ENCODE results near the gene PPP3R2.

Gene PPP3R2

DNA sequence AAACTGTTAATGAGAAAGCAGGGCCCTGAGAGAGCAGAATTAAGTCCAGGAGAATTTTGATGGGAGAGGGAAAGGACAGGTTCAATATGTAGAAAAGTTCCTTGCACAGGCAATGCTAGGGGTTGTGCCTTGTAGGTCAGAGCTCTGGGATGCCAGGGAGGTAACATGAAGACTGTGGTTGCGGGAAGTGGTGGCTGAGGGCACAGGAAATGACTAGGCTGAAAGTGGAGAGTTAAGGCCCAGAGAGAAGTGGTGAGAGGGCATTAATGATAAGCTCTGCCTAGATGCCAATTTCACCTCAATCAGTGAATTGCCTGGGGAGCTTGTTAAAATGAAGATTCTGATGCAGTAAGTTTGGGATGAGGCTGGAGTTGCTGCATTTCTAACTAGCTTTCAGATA lies 31.5 kb upstream of the PPP3R2 start:
- no peaks in the 10 kb centered on the region for H3K36me3 ChIP-seq (ENCODE audit: low read depth)
- ATAC-seq (ENCODE audit: low read depth) = no peak
- H3K9me3 ChIP-seq (ENCODE audit: severe bottlenecking) = no peaks in the 10 kb centered on the region
- H3K4me3 ChIP-seq (ENCODE audit: severe bottlenecking) = no peak overlapping the region
- TF ChIP-seq, protein P1, sequence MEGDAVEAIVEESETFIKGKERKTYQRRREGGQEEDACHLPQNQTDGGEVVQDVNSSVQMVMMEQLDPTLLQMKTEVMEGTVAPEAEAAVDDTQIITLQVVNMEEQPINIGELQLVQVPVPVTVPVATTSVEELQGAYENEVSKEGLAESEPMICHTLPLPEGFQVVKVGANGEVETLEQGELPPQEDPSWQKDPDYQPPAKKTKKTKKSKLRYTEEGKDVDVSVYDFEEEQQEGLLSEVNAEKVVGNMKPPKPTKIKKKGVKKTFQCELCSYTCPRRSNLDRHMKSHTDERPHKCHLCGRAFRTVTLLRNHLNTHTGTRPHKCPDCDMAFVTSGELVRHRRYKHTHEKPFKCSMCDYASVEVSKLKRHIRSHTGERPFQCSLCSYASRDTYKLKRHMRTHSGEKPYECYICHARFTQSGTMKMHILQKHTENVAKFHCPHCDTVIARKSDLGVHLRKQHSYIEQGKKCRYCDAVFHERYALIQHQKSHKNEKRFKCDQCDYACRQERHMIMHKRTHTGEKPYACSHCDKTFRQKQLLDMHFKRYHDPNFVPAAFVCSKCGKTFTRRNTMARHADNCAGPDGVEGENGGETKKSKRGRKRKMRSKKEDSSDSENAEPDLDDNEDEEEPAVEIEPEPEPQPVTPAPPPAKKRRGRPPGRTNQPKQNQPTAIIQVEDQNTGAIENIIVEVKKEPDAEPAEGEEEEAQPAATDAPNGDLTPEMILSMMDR (IDR thresholded peaks at IDR 0.05; ENCODE audit: poor library complexity, severe bottlenecking) = no peak
- no peak for DNase-seq (ENCODE audit: low spot score)
- H3K27ac ChIP-seq (ENCODE audit: poor library complexity, severe bottlenecking) = no peak overlapping the region
- H3K27me3 ChIP-seq (ENCODE audit: insufficient read depth, poor library complexity, severe bottlenecking) = peaks cover 5% of the 10 kb centered on the region
- H3K4me1 ChIP-seq (ENCODE audit: insufficient read depth, poor library complexity, severe bottlenecking) = no peaks in the 10 kb centered on the region

DNA sequence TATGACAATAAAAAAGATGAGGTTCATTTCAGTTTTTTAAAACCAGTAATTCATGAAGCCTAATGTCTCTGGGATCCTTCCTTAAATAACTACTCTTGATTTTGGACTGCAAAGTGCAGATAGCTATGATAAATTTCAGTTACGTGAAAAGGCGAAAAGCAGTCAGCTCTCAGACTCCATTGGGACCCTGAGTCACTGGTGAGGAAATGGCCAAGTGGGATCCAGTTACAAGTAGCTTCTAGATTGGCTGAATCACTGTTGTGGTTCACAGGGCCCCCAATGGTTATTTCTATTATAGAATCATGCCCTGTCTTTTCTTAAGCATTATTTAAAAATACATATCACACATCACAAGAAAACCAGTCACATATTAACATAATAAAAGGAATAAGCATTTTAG lies 31.1 kb upstream of the PPP3R2 start:
- H3K27me3 ChIP-seq (ENCODE audit: insufficient read depth, poor library complexity, severe bottlenecking) = peaks cover 5% of the 10 kb centered on the region
- no peaks in the 10 kb centered on the region for H3K4me1 ChIP-seq (ENCODE audit: insufficient read depth, poor library complexity, severe bottlenecking)
- H3K4me3 ChIP-seq (ENCODE audit: severe bottlenecking) = no peak overlapping the region
- H3K9me3 ChIP-seq (ENCODE audit: severe bottlenecking) = no peaks in the 10 kb centered on the region
- H3K27ac ChIP-seq (ENCODE audit: poor library complexity, severe bottlenecking) = no peak overlapping the region
- no peaks in the 10 kb centered on the region for H3K36me3 ChIP-seq (ENCODE audit: low read depth)
- no peak for ATAC-seq (ENCODE audit: low read depth)
- TF ChIP-seq, protein P1 (IDR thresholded peaks at IDR 0.05; ENCODE audit: poor library complexity, severe bottlenecking) = no peak
- no peak for DNase-seq (ENCODE audit: low spot score)

DNA sequence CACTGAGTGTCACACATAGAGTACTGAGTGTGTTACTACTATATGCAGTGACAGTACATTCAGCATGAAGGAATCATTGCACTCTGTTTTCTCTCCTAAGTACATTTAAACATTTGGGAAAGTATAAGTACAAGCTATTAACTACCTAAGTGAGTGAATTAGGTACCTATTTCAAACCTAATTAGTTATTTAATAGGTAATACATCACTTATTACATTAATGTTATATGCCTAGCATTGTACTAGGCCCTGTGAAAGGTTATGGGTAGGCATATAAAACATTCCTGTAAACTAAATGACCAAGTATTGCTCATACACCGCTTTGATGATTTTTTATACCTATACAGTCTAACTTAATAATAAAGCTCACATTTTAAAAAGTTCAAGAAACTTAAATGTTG lies 25.7 kb upstream of the PPP3R2 start:
- DNase-seq (ENCODE audit: low spot score) (no peak), ATAC-seq (ENCODE audit: low read depth) (no peak)
- H3K4me3 ChIP-seq (ENCODE audit: severe bottlenecking) = no peak overlapping the region
- no peaks in the 10 kb centered on the region for H3K27me3 ChIP-seq (ENCODE audit: insufficient read depth, poor library complexity, severe bottlenecking)
- TF ChIP-seq, protein P1 (IDR thresholded peaks at IDR 0.05; ENCODE audit: poor library complexity, severe bottlenecking) = no peak
- no peaks in the 10 kb centered on the region for H3K36me3 ChIP-seq (ENCODE audit: low read depth)
- no peaks in the 10 kb centered on the region for H3K9me3 ChIP-seq (ENCODE audit: severe bottlenecking)
- H3K4me1 ChIP-seq (ENCODE audit: insufficient read depth, poor library complexity, severe bottlenecking) = no peaks in the 10 kb centered on the region
- H3K27ac ChIP-seq (ENCODE audit: poor library complexity, severe bottlenecking) = no peak overlapping the region

DNA sequence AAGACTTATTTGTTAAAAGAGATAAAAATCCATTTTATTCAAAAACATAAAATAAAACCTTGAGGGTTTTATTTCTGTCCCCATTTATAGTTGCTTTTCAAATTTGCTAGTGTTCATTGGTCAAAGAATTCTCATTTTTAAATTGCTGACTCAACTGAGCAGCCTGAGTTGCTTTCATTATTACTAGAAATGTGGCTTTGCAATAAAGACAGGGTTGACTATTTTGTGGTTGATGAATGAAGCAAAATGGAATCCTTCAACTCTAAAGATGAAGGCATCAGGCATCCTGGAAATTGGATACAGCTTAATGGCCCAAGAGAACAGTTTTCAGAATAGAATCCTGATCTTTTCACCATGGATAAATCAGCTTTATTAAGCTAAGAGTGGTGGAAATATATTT lies 23.9 kb upstream of the PPP3R2 start:
- TF ChIP-seq, protein P1 (IDR thresholded peaks at IDR 0.05; ENCODE audit: poor library complexity, severe bottlenecking) = no peak
- ATAC-seq (ENCODE audit: low read depth) (no peak), DNase-seq (ENCODE audit: low spot score) (no peak)
- Histone ChIP-seq H3K27ac (ENCODE audit: poor library complexity, severe bottlenecking) (no peak overlapping the region), H3K36me3 (ENCODE audit: low read depth) (no peaks in the 10 kb centered on the region), H3K27me3 (ENCODE audit: insufficient read depth, poor library complexity, severe bottlenecking) (no peaks in the 10 kb centered on the region), H3K4me1 (ENCODE audit: insufficient read depth, poor library complexity, severe bottlenecking) (no peaks in the 10 kb centered on the region), H3K4me3 (ENCODE audit: severe bottlenecking) (no peak overlapping the region), H3K9me3 (ENCODE audit: severe bottlenecking) (no peaks in the 10 kb centered on the region)

GRCh38 chr9:101605547-101605946 lies 10.8 kb upstream of the PPP3R2 start:
- H3K4me3 ChIP-seq (ENCODE audit: severe bottlenecking) = no peak overlapping the region
- H3K9me3 ChIP-seq (ENCODE audit: severe bottlenecking) = no peaks in the 10 kb centered on the region

More at GRCh38 chr9:101605547-101605946, 10.8 kb upstream of the PPP3R2 start:
- H3K27me3 ChIP-seq (ENCODE audit: insufficient read depth, poor library complexity, severe bottlenecking) = peaks cover 6% of the 10 kb centered on the region
- no peaks in the 10 kb centered on the region for H3K36me3 ChIP-seq (ENCODE audit: low read depth)
- H3K4me1 ChIP-seq (ENCODE audit: insufficient read depth, poor library complexity, severe bottlenecking) = no peaks in the 10 kb centered on the region
- ATAC-seq (ENCODE audit: low read depth) = no peak
- H3K27ac ChIP-seq (ENCODE audit: poor library complexity, severe bottlenecking) = no peak overlapping the region
- TF ChIP-seq, protein P1 (IDR thresholded peaks at IDR 0.05; ENCODE audit: poor library complexity, severe bottlenecking) = no peak
- DNase-seq (ENCODE audit: low spot score) = no peak

Measured in RWPE2 (cell line).